Sciatic nerve (tissue), 2 donors: ENCODE results near the gene PRSS37. TPM values are rescaled to one million over a fixed set of nuclear protein-coding genes. Genes with fewer than 3 reads are reported as not detected.

Experiments
- ATAC-seq: fragments of 200-7000 bp; cut with Tn5 transposase; one replicate; pipeline ENCODE4 v1.9.1; 2020; ENCODE audit warnings: mild to moderate bottlenecking, moderate library complexity
- DNase-seq: peaks from one replicate; pipeline ENCODE4 v3.0.0-alpha.2; 2020; ENCODE audit warnings: low spot score
- intact Hi-C: fragments of 100-400 bp; cut with DNase I; formaldehyde crosslinking; loops from one replicate; pipeline ENCODE4 v1.14.2; 2022
- total RNA-seq: library from RNA; stranded (reverse); fragmentation: NEBNext Ultra II Directional; extraction: Animal tissue kit (Norgen Biotek cat#: 25700); gene quantifications from one replicate; pipeline ENCODE4 v1.2.1, GENCODE V29; 2021
- donor health status: DM: no; HTN: no; CAD: no.
- donor health status: DM: no; HTN: no; CAD: no.

The PRSS37 gene
- total RNA-seq, 1 donor from 2014 or later: not detected

DNA sequence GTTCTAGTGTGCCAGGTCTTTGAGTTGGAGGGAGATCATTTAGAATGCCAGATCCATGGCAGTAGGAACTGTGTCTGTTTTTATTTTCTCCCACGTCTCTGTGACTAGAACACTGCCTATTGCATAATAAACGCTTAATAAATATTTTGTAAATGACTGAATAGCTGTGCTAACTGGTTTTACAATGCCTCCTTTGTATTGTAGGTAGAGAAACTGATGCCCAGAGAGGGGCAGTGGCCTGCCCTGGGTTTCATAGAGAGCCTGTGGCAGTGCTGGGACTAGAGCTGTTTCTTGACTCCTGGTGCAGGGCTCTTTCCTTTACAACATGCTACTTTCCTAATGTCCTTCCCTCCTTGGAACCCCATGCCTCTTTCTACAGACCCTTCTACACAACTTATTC lies 48.8 kb downstream of the PRSS37 start:
- intact Hi-C loops: no loop called here
- ATAC-seq: no peak
- DNase-seq: no peak

DNA sequence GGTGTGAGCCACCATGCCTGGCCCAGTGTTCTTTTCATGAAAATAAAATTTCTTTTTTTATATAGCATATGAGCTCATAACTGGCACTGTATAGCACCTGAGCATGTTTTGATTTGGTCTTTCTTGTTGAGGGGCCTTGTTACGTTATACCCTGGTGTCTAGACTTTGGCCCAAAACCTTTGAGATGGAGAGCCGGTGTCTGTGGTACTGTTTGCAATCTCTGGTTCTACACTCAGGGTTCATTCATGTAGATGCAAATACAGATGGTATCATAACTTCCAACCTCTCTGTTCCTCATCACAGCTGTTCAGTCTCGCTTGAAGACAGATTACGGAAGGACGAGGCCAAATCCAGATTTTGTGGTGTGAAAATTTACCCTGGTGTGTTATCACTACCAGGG lies 51.4 kb downstream of the PRSS37 start, which contains the start of gene TAS2R5:
TAS2R5 (plus strand) TSS at position 301 of the 400 bp plus-strand sequence. CDS start 145 bp downstream, outside the sequence.
- intact Hi-C loops: no loop called here
- ATAC-seq (no peak), DNase-seq (no peak)

DNA sequence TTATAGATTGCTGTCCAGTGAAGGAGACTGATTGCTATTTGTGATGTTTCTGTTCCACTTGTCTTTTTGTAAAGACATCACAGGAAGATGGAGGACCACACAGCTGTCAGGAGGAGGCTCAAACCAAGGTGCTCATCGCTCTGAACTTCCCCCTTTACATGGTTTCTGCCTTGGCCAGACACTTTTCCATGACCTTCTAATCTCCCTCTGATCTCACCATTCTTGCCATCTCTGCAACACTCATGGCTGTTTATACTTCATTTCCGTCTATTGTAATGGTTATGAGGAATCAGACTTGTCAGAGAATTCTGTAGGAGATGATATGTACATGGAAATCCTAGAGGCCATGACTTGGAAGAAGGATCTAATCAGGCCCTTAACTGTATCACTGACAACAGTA lies 53.0 kb downstream of the PRSS37 start:
- intact Hi-C loops: no loop called here
- ATAC-seq (no peak), DNase-seq (no peak)

Other genes with a start within 250 kb of the PRSS37 start
- gene DENND11, start 139.3 kb downstream of the PRSS37 start, total RNA-seq: 26.6 TPM
- not detected for gene WEE2, start 133.1 kb downstream of the PRSS37 start, total RNA-seq
- gene SSBP1, start 103.1 kb downstream of the PRSS37 start, total RNA-seq: 71.8 TPM
- gene TAS2R3, start 77.4 kb downstream of the PRSS37 start, total RNA-seq: 6.1 TPM
- 5.1 TPM for gene TAS2R4, start 64.8 kb downstream of the PRSS37 start, total RNA-seq
- gene TAS2R5, start 51.3 kb downstream of the PRSS37 start, total RNA-seq: 6.2 TPM
- gene OR9A4, start 74.9 kb upstream of the PRSS37 start, total RNA-seq: 0.40 TPM
- 21.0 TPM for gene CLEC5A, start 105.5 kb upstream of the PRSS37 start, total RNA-seq
- not detected for gene TAS2R38, start 132.3 kb upstream of the PRSS37 start, total RNA-seq
- gene MGAM, start 154.4 kb upstream of the PRSS37 start, total RNA-seq: 5.7 TPM